ENCODE measurements around the gene BRCA1. TPM values are rescaled to one million over a fixed set of nuclear protein-coding genes. Genes with fewer than 3 reads are reported as not detected.
A peak's percentile ranks its signal among the peaks of the same experiment; 100 is the strongest.

Gene BRCA1
- total and polyA plus RNA-seq, 2 experiments from 2014 or later, result 7.2 to 12.9 TPM

- TF ChIP-seq CTCF (IDR thresholded peaks at IDR 0.05; ENCODE audit: low read depth, low read length), result no peak
- Histone ChIP-seq H3K9me3 (ENCODE audit: low read depth) (no peaks in the 10 kb centered on the region), H3K36me3 (no peaks in the 10 kb centered on the region), H3K4me1 (ENCODE audit: low read depth) (no peaks in the 10 kb centered on the region), H3K27ac (no peak overlapping the region), H3K4me3 (no peak overlapping the region), H3K27me3 (no peaks in the 10 kb centered on the region)
- DNase-seq (ENCODE audit: low read depth in 1 of 2, low spot score in 1 of 2), result no peak
These were observed 1.7 kb upstream of the BRCA1 start for GRCh38 chr17:43126911-43127290.

- no peaks in the 10 kb centered on the region for H3K4me1 ChIP-seq (ENCODE audit: low read depth)
- H3K4me3 ChIP-seq, result peak overlapping the region; percentile 50
- no peaks in the 10 kb centered on the region for H3K27me3 ChIP-seq
- TF ChIP-seq CTCF (IDR thresholded peaks at IDR 0.05; ENCODE audit: low read depth, low read length), result no peak
- H3K36me3 ChIP-seq, result no peaks in the 10 kb centered on the region
- no peak for DNase-seq (ENCODE audit: low read depth in 1 of 2, low spot score in 1 of 2)
- no peak overlapping the region for H3K27ac ChIP-seq
- no peaks in the 10 kb centered on the region for H3K9me3 ChIP-seq (ENCODE audit: low read depth)
These were observed 1.1 kb upstream of the BRCA1 start for GRCh38 chr17:43125967-43126910.

GRCh38 chr17:43118679-43119615 lies 6.2 kb downstream of the BRCA1 start:
- no peak overlapping the region for H3K4me3 ChIP-seq
- no peaks in the 10 kb centered on the region for H3K27me3 ChIP-seq
- H3K9me3 ChIP-seq (ENCODE audit: low read depth), result no peaks in the 10 kb centered on the region
- no peak for TF ChIP-seq CTCF (IDR thresholded peaks at IDR 0.05; ENCODE audit: low read depth, low read length)
- DNase-seq (ENCODE audit: low read depth in 1 of 2, low spot score in 1 of 2), result peak in 1 of 2 donors; percentile 64
- H3K27ac ChIP-seq, result no peak overlapping the region
- H3K36me3 ChIP-seq, result no peaks in the 10 kb centered on the region
- no peaks in the 10 kb centered on the region for H3K4me1 ChIP-seq (ENCODE audit: low read depth)

- Histone ChIP-seq H3K9me3 (ENCODE audit: low read depth) (no peaks in the 10 kb centered on the region), H3K27me3 (no peaks in the 10 kb centered on the region), H3K36me3 (no peaks in the 10 kb centered on the region), H3K4me3 (no peak overlapping the region), H3K4me1 (ENCODE audit: low read depth) (no peaks in the 10 kb centered on the region), H3K27ac (no peak overlapping the region)
- no peak for TF ChIP-seq CTCF (IDR thresholded peaks at IDR 0.05; ENCODE audit: low read depth, low read length)
- no peak for DNase-seq (ENCODE audit: low read depth in 1 of 2, low spot score in 1 of 2)
These were observed 11.0 kb downstream of the BRCA1 start for GRCh38 chr17:43114151-43114552.

GRCh38 chr17:43106552-43106951 lies 18.6 kb downstream of the BRCA1 start:
- H3K9me3 ChIP-seq (ENCODE audit: low read depth), result no peaks in the 10 kb centered on the region
- H3K27ac ChIP-seq, result no peak overlapping the region
- H3K4me3 ChIP-seq, result no peak overlapping the region
- H3K27me3 ChIP-seq, result no peaks in the 10 kb centered on the region
- DNase-seq (ENCODE audit: low read depth in 1 of 2, low spot score in 1 of 2), result no peak
- peaks cover 12% of the 10 kb centered on the region for H3K4me1 ChIP-seq (ENCODE audit: low read depth)
- TF ChIP-seq CTCF (IDR thresholded peaks at IDR 0.05; ENCODE audit: low read depth, low read length), result no peak
- no peaks in the 10 kb centered on the region for H3K36me3 ChIP-seq

Measured in cardiac muscle cell (in vitro differentiated cells and primary cell).